OCI-LY3 (cell line): ENCODE results near the gene BRME1.

ENCODE experiments used
- EZH2phosphoT487 ChIP-seq: fragments of 200-600 bp; shearing (Covaris generic); IDR thresholded peaks from 2 replicates; pipeline ENCODE4 v1.6.1; 2018; ENCODE audit warnings: antibody characterized with exemption, mixed run types, low read depth
- TF ChIP-seq, protein P1 (sequence below): fragments of 200-600, 300-600 bp; sonication (generic); IDR thresholded peaks from 2 replicates; pipeline ENCODE4 v1.5.1; 2014; ENCODE audit warnings: antibody characterized with exemption, low read length, low read depth

DNA sequence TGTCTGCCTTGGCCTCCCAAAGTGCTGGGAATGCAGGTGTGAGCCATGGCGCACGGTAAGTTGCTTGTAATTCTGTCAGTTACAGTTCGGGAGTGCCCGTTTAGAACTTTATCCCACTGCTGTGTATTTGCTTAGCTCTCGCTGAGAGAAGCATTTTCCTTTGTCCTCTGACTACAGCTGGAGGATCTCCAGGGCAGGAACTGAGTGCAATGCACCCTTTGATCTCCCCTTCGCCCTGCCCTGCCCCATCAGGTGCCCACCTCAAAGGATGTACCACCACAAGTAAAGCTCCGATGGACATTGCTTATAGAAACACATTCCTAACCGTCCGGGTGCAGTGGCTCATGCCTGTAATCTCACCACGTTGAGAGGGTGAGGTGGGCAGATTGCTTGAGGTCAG is 6.5 kb downstream of the BRME1 start:
- TF ChIP-seq, protein P1, sequence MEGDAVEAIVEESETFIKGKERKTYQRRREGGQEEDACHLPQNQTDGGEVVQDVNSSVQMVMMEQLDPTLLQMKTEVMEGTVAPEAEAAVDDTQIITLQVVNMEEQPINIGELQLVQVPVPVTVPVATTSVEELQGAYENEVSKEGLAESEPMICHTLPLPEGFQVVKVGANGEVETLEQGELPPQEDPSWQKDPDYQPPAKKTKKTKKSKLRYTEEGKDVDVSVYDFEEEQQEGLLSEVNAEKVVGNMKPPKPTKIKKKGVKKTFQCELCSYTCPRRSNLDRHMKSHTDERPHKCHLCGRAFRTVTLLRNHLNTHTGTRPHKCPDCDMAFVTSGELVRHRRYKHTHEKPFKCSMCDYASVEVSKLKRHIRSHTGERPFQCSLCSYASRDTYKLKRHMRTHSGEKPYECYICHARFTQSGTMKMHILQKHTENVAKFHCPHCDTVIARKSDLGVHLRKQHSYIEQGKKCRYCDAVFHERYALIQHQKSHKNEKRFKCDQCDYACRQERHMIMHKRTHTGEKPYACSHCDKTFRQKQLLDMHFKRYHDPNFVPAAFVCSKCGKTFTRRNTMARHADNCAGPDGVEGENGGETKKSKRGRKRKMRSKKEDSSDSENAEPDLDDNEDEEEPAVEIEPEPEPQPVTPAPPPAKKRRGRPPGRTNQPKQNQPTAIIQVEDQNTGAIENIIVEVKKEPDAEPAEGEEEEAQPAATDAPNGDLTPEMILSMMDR: no peak
- TF ChIP-seq EZH2phosphoT487: no peak
